Right cardiac atrium (tissue), 5 donors: ENCODE measurements around the gene OR1E2. TPM values are rescaled to one million over a fixed set of nuclear protein-coding genes. Genes with fewer than 3 reads are reported as not detected.
"Not testable (repeated sequence)": the region's sequence is repeated elsewhere in the genome, so short reads cannot be mapped to it uniquely, and the experiment has no call there.

Experiments used
- ATAC-seq, 2 donors: fragments of 200-7000 bp; cut with Tn5 transposase; one replicate each; pipeline versions ENCODE4 v1.8.0 to v1.9.1; 2020; ENCODE audit warnings: moderate library complexity in 2 of 2, mild to moderate bottlenecking in 1 of 2
- DNase-seq, 3 donors: peaks; one replicate each; pipeline ENCODE4 v3.0.0-alpha.2; 2020
- H3K27ac ChIP-seq: one replicate; pipeline ENCODE4 v1.5.1; 2013; ENCODE audit warnings: mild to moderate bottlenecking, low read length, control low read depth, moderate library complexity
- H3K27me3 ChIP-seq: one replicate; pipeline ENCODE4 v1.6.1; 2013; ENCODE audit not compliant: control insufficient read depth, insufficient read depth
- H3K4me1 ChIP-seq: one replicate; pipeline ENCODE4 v1.6.1; 2013; ENCODE audit warnings: low read length; ENCODE audit not compliant: control insufficient read depth, insufficient read depth
- H3K4me3 ChIP-seq: one replicate; pipeline ENCODE4 v1.5.1; 2013; ENCODE audit warnings: low read length, control low read depth
- H3K9me3 ChIP-seq: one replicate; pipeline ENCODE4 v1.6.1; 2013; ENCODE audit warnings: low read length; ENCODE audit not compliant: control insufficient read depth
- WGBS: extraction: QIAGEN DNeasy Blood & Tissue Kit; methylation state at CpG from one replicate; pipeline ENCODE4 v1.1.7; 2013; 5-methylcytosine and 5-hydroxymethylcytosine counted together
- intact Hi-C, 4 donors: fragments of 100-400 bp; cut with DNase I; formaldehyde crosslinking; loops; one replicate each; pipeline versions ENCODE4 v1.11.0 to v1.14.0; 2022 to 2023
- polyA plus RNA-seq: library from polyadenylated mRNA; stranded (reverse); fragments of 200-250 nt; gene quantifications from one replicate; pipeline ENCODE4 v1.2.3, GENCODE V29; 2013
- total RNA-seq, 4 donors: library from RNA; stranded (reverse); fragmentation: NEBNext Ultra II Directional; extraction: Animal tissue kit (Norgen Biotek cat#: 25700); gene quantifications; one replicate each; pipeline ENCODE4 v1.2.1, GENCODE V29; 2021
- donor health status: healthy with polysubstance abuse.
- donor health status: DM: no; HTN: yes; CAD: no.
- donor health status: DM: no; HTN: no; CAD: no.
- donor health status: DM: no; HTN: yes; CAD: no; lungs with severe emphysema.
- donor health status: DM: yes; HTN: yes; CAD: no.

The OR1E2 gene
- total and polyA plus RNA-seq, 5 donors = not detected

GRCh38 chr17:3397801-3398200 is 35.8 kb downstream of the OR1E2 start:
- H3K27ac ChIP-seq, intact Hi-C loops, DNase-seq, H3K27me3 ChIP-seq, H3K4me1 ChIP-seq, H3K9me3 ChIP-seq, H3K4me3 ChIP-seq, ATAC-seq: not testable (repeated sequence)
- 41% methylated on average over 7 of the region's 7 CpGs for WGBS

- Histone ChIP-seq H3K9me3 (no peaks in the 10 kb centered on the region), H3K27me3 (no peaks in the 10 kb centered on the region), H3K4me1 (no peaks in the 10 kb centered on the region), H3K27ac (no peak overlapping the region), H3K4me3 (no peak overlapping the region)
- intact Hi-C loops = no loop called here
- DNase-seq (no peak), ATAC-seq (no peak)
- 64% methylated on average over 4 of the region's 4 CpGs for WGBS
Observed at GRCh38 chr17:3389791-3390190, 43.9 kb downstream of the OR1E2 start.

GRCh38 chr17:3385869-3386816 is 47.5 kb downstream of the OR1E2 start, which contains the start of gene OR3A2:
TSS of gene OR3A2 (minus strand) at chr17:3386308.
- Histone ChIP-seq H3K9me3 (no peaks in the 10 kb centered on the region), H3K4me1 (no peaks in the 10 kb centered on the region), H3K27ac (no peak within 1 kb of the TSS), H3K4me3 (no peak within 1 kb of the TSS), H3K27me3 (no peaks in the 10 kb centered on the region)
- intact Hi-C loops = no loop called here
- WGBS = 24% methylated on average over 92 of the region's 92 CpGs
- peak; percentile 29 to 50 for ATAC-seq
- no peak for DNase-seq

Other genes starting within 250 kb of the OR1E2 start
- not detected for gene OR1A2, start 236.3 kb downstream of the OR1E2 start, total RNA-seq
- gene OR1A2, start 236.3 kb downstream of the OR1E2 start, polyA plus RNA-seq = not detected
- not detected for gene OR1A1, start 226.2 kb downstream of the OR1E2 start, total RNA-seq
- gene OR1A1, start 226.2 kb downstream of the OR1E2 start, polyA plus RNA-seq = not detected
- not detected for gene OR3A1, start 135.5 kb downstream of the OR1E2 start, total RNA-seq
- gene OR3A1, start 135.5 kb downstream of the OR1E2 start, polyA plus RNA-seq = not detected
- under 1 TPM in 3 of 4 donors, not detected in 1; 0.56 to 0.83 (median 0.76) TPM for gene OR3A2, start 47.5 kb downstream of the OR1E2 start, total RNA-seq
- gene OR3A2, start 47.5 kb downstream of the OR1E2 start, polyA plus RNA-seq = 0.05 TPM
- gene OR1E1, start 35.4 kb downstream of the OR1E2 start, total RNA-seq = not detected
- gene OR1E1, start 35.4 kb downstream of the OR1E2 start, polyA plus RNA-seq = not detected
- gene OR3A3, start 22.5 kb downstream of the OR1E2 start, total RNA-seq = not detected
- gene OR3A3, start 22.5 kb downstream of the OR1E2 start, polyA plus RNA-seq = not detected
- 1 to 10 TPM in 1 of 4 donors, under 1 TPM in 1, not detected in 2; 0.45 to 1.6 TPM for gene SPATA22, start 38.0 kb upstream of the OR1E2 start, total RNA-seq
- 1.5 TPM for gene SPATA22, start 38.0 kb upstream of the OR1E2 start, polyA plus RNA-seq
- 1 to 10 TPM; 1.6 to 5.5 (median 2.5) TPM for gene ASPA, start 42.2 kb upstream of the OR1E2 start, total RNA-seq
- gene ASPA, start 42.2 kb upstream of the OR1E2 start, polyA plus RNA-seq = 1.6 TPM
- gene TRPV3, start 124.0 kb upstream of the OR1E2 start, total RNA-seq = 1 to 10 TPM; 2.6 to 3.3 (median 2.8) TPM
- 1.6 TPM for gene TRPV3, start 124.0 kb upstream of the OR1E2 start, polyA plus RNA-seq
- gene TRPV1, start 175.6 kb upstream of the OR1E2 start, total RNA-seq = 1 to 10 TPM; 3.5 to 4.6 (median 3.7) TPM
- 3.6 TPM for gene TRPV1, start 175.6 kb upstream of the OR1E2 start, polyA plus RNA-seq
- 1 to 10 TPM; 4.6 to 5.8 (median 4.9) TPM for gene SHPK, start 202.4 kb upstream of the OR1E2 start, total RNA-seq
- 2.9 TPM for gene SHPK, start 202.4 kb upstream of the OR1E2 start, polyA plus RNA-seq
- 10 to 100 TPM in 1 of 4 donors, 1 to 10 TPM in 3; 7.7 to 10.5 (median 8.4) TPM for gene CTNS, start 202.9 kb upstream of the OR1E2 start, total RNA-seq
- 7.4 TPM for gene CTNS, start 202.9 kb upstream of the OR1E2 start, polyA plus RNA-seq
- gene TAX1BP3, start 234.7 kb upstream of the OR1E2 start, total RNA-seq = 100 to 1,000 TPM; 156 to 184 (median 181) TPM
- 248 TPM for gene TAX1BP3, start 234.7 kb upstream of the OR1E2 start, polyA plus RNA-seq
- 10 to 100 TPM; 55.2 to 59.7 (median 56.4) TPM for gene EMC6, start 235.0 kb upstream of the OR1E2 start, total RNA-seq
- gene EMC6, start 235.0 kb upstream of the OR1E2 start, polyA plus RNA-seq = 137 TPM